Activated naive CD4-positive, alpha-beta T cell treated with anti-CD3 and anti-CD28 coated beads, Interleukin-2, amount 50 U/mL, for 24 hours (primary cell): ENCODE data around the gene FOXJ3.
"Not testable (repeated sequence)": the region's sequence is repeated elsewhere in the genome, so short reads cannot be mapped to it uniquely, and the experiment has no call there.

ENCODE experiments used
- H3K27ac Mint-ChIP-seq: one replicate; pipeline ENCODE4 v1.8.0; 2021; ENCODE audit warnings: mild to moderate bottlenecking, mixed read lengths
- H3K27me3 Mint-ChIP-seq: one replicate; pipeline ENCODE4 v1.8.0; 2021; ENCODE audit warnings: mixed read lengths
- H3K36me3 Mint-ChIP-seq: one replicate; pipeline ENCODE4 v1.8.0; 2021; ENCODE audit warnings: mixed read lengths
- H3K4me1 Mint-ChIP-seq: one replicate; pipeline ENCODE4 v1.8.0; 2021; ENCODE audit warnings: mixed read lengths
- H3K4me3 Mint-ChIP-seq: one replicate; pipeline ENCODE4 v1.8.0; 2021; ENCODE audit warnings: mild to moderate bottlenecking, mixed read lengths
- H3K9me3 Mint-ChIP-seq: one replicate; pipeline ENCODE4 v1.8.0; 2021; ENCODE audit warnings: mixed read lengths

The FOXJ3 gene

GRCh38 chr1:42210421-42211133, 124.5 kb downstream of the FOXJ3 start:
- Mint-ChIP-seq H3K27me3 (no peaks in the 10 kb centered on the region), H3K36me3 (peaks cover 44% of the 10 kb centered on the region)

GRCh38 chr1:42209526-42210251, 125.3 kb downstream of the FOXJ3 start:
- Mint-ChIP-seq H3K9me3 (peaks cover 6% of the 10 kb centered on the region), H3K4me1 (peaks cover 55% of the 10 kb centered on the region), H3K4me3 (no peak overlapping the region)

More at GRCh38 chr1:42210421-42211133, 124.5 kb downstream of the FOXJ3 start:
- H3K27ac Mint-ChIP-seq, result no peak overlapping the region
- no peak overlapping the region for H3K4me3 Mint-ChIP-seq
- peaks cover 1% of the 10 kb centered on the region for H3K9me3 Mint-ChIP-seq
- peaks cover 52% of the 10 kb centered on the region for H3K4me1 Mint-ChIP-seq

GRCh38 chr1:42206930-42207329, 128.1 kb downstream of the FOXJ3 start:
- H3K4me3 Mint-ChIP-seq, H3K27ac Mint-ChIP-seq: not testable (repeated sequence)

More at GRCh38 chr1:42209526-42210251, 125.3 kb downstream of the FOXJ3 start:
- H3K27me3 Mint-ChIP-seq, result no peaks in the 10 kb centered on the region
- H3K36me3 Mint-ChIP-seq, result peaks cover 43% of the 10 kb centered on the region
- no peak overlapping the region for H3K27ac Mint-ChIP-seq

GRCh38 chr1:42206164-42206563, 128.9 kb downstream of the FOXJ3 start:
- Mint-ChIP-seq H3K27me3 (no peaks in the 10 kb centered on the region), H3K4me1 (peaks cover 42% of the 10 kb centered on the region), H3K4me3 (no peak overlapping the region), H3K9me3 (peaks cover 20% of the 10 kb centered on the region), H3K36me3 (peaks cover 43% of the 10 kb centered on the region), H3K27ac (no peak overlapping the region)

More at GRCh38 chr1:42206930-42207329, 128.1 kb downstream of the FOXJ3 start:
- H3K27me3 Mint-ChIP-seq, result not testable (repeated sequence)
- H3K36me3 Mint-ChIP-seq, result peaks cover 43% of the 10 kb centered on the region
- H3K9me3 Mint-ChIP-seq, result peaks cover 19% of the 10 kb centered on the region
- H3K4me1 Mint-ChIP-seq, result peaks cover 48% of the 10 kb centered on the region

GRCh38 chr1:42201986-42202385, 133.0 kb downstream of the FOXJ3 start:
- Mint-ChIP-seq H3K9me3 (peaks cover 20% of the 10 kb centered on the region), H3K36me3 (peaks cover 45% of the 10 kb centered on the region), H3K4me3 (no peak overlapping the region), H3K27me3 (no peaks in the 10 kb centered on the region), H3K4me1 (peaks cover 8% of the 10 kb centered on the region), H3K27ac (no peak overlapping the region)

GRCh38 chr1:42198251-42198650, 136.8 kb downstream of the FOXJ3 start:
- Mint-ChIP-seq H3K27ac (no peak overlapping the region), H3K27me3 (no peaks in the 10 kb centered on the region), H3K4me1 (no peaks in the 10 kb centered on the region), H3K9me3 (peaks cover 10% of the 10 kb centered on the region), H3K36me3 (peaks cover 30% of the 10 kb centered on the region), H3K4me3 (no peak overlapping the region)

- Mint-ChIP-seq H3K27ac (no peak overlapping the region), H3K27me3 (no peaks in the 10 kb centered on the region), H3K9me3 (no peaks in the 10 kb centered on the region), H3K4me3 (no peak overlapping the region), H3K4me1 (peaks cover 11% of the 10 kb centered on the region), H3K36me3 (peaks cover 14% of the 10 kb centered on the region)
Measured at GRCh38 chr1:42195841-42196240, 139.2 kb downstream of the FOXJ3 start.

GRCh38 chr1:42192106-42192505, 142.9 kb downstream of the FOXJ3 start:
- Mint-ChIP-seq H3K27me3 (no peaks in the 10 kb centered on the region), H3K4me1 (peaks cover 11% of the 10 kb centered on the region), H3K9me3 (no peaks in the 10 kb centered on the region), H3K4me3 (no peak overlapping the region), H3K36me3 (peaks cover 14% of the 10 kb centered on the region), H3K27ac (peak overlapping the region; percentile 12)

GRCh38 chr1:42191319-42191718, 143.7 kb downstream of the FOXJ3 start:
- H3K36me3 Mint-ChIP-seq, result peaks cover 11% of the 10 kb centered on the region
- no peaks in the 10 kb centered on the region for H3K27me3 Mint-ChIP-seq
- no peaks in the 10 kb centered on the region for H3K9me3 Mint-ChIP-seq
- no peak overlapping the region for H3K27ac Mint-ChIP-seq
- H3K4me3 Mint-ChIP-seq, result no peak overlapping the region
- H3K4me1 Mint-ChIP-seq, result peaks cover 11% of the 10 kb centered on the region

- H3K27ac Mint-ChIP-seq, result no peak overlapping the region
- no peaks in the 10 kb centered on the region for H3K27me3 Mint-ChIP-seq
- H3K4me3 Mint-ChIP-seq, result no peak overlapping the region
- H3K36me3 Mint-ChIP-seq, result peaks cover 20% of the 10 kb centered on the region
- H3K4me1 Mint-ChIP-seq, result peaks cover 11% of the 10 kb centered on the region
- no peaks in the 10 kb centered on the region for H3K9me3 Mint-ChIP-seq
Measured at GRCh38 chr1:42189931-42190853, 144.8 kb downstream of the FOXJ3 start.

GRCh38 chr1:42186152-42186551, 148.9 kb downstream of the FOXJ3 start:
- no peak overlapping the region for H3K27ac Mint-ChIP-seq
- H3K4me1 Mint-ChIP-seq, result peaks cover 2% of the 10 kb centered on the region
- H3K4me3 Mint-ChIP-seq, result no peak overlapping the region
- no peaks in the 10 kb centered on the region for H3K27me3 Mint-ChIP-seq
- H3K9me3 Mint-ChIP-seq, result no peaks in the 10 kb centered on the region
- peaks cover 20% of the 10 kb centered on the region for H3K36me3 Mint-ChIP-seq

GRCh38 chr1:42184616-42185015, 150.4 kb downstream of the FOXJ3 start:
- H3K27ac Mint-ChIP-seq, result peak overlapping the region; percentile 25
- no peaks in the 10 kb centered on the region for H3K27me3 Mint-ChIP-seq
- no peaks in the 10 kb centered on the region for H3K4me1 Mint-ChIP-seq
- H3K36me3 Mint-ChIP-seq, result peaks cover 20% of the 10 kb centered on the region
- no peaks in the 10 kb centered on the region for H3K9me3 Mint-ChIP-seq
- no peak overlapping the region for H3K4me3 Mint-ChIP-seq

- Mint-ChIP-seq H3K27me3 (no peaks in the 10 kb centered on the region), H3K4me3 (no peak overlapping the region), H3K27ac (peak overlapping the region; percentile 73), H3K4me1 (no peaks in the 10 kb centered on the region), H3K9me3 (no peaks in the 10 kb centered on the region), H3K36me3 (peaks cover 17% of the 10 kb centered on the region)
Measured at GRCh38 chr1:42183957-42184268, 151.1 kb downstream of the FOXJ3 start.

- no peak overlapping the region for H3K4me3 Mint-ChIP-seq
- no peaks in the 10 kb centered on the region for H3K9me3 Mint-ChIP-seq
- H3K27ac Mint-ChIP-seq, result no peak overlapping the region
- H3K27me3 Mint-ChIP-seq, result no peaks in the 10 kb centered on the region
- H3K36me3 Mint-ChIP-seq, result peaks cover 17% of the 10 kb centered on the region
- H3K4me1 Mint-ChIP-seq, result no peaks in the 10 kb centered on the region
Measured at GRCh38 chr1:42183210-42183956, 151.7 kb downstream of the FOXJ3 start.

- Mint-ChIP-seq H3K4me1 (no peaks in the 10 kb centered on the region), H3K36me3 (peaks cover 13% of the 10 kb centered on the region), H3K4me3 (no peak overlapping the region), H3K9me3 (no peaks in the 10 kb centered on the region), H3K27ac (peak overlapping the region; percentile 20), H3K27me3 (no peaks in the 10 kb centered on the region)
Measured at GRCh38 chr1:42181687-42182086, 153.3 kb downstream of the FOXJ3 start.
